ENCODE data around the gene JMJD8.

JMJD8 gene

DNA sequence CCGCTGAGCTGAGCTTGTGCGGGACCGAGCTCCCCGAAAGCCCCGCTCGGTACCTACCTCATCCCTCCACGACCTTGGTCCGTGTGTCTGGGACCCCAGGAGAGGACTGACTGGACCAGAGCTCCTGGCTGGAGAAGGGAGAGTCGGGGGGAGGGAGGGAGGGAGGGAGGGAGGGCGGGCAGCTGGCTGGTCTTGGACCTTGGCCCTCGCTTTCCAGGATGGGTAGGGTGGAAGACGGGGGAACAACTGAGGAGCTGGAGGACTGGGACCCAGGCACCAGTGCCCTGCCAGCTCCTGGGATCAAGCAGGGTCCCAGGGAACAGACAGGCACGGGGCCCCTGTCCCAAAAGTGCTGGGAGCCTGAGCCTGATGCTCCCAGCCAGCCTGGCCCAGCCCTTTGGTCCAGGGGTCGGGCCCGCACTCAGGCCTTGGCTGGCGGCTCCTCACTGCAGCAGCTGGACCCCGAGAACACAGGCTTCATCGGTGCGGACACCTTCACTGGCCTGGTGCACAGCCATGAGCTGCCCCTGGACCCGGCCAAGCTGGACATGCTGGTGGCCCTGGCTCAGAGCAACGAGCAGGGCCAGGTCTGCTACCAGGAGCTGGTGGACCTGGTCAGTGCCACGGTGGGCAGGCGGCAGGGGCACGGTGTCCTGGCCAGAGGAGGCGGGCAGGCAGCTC is 8.1 kb downstream of the JMJD8 start:
- no peak overlapping the region for H3K4me3 ChIP-seq (ENCODE audit: low read depth, low read length)
- TF ChIP-seq, protein P1, sequence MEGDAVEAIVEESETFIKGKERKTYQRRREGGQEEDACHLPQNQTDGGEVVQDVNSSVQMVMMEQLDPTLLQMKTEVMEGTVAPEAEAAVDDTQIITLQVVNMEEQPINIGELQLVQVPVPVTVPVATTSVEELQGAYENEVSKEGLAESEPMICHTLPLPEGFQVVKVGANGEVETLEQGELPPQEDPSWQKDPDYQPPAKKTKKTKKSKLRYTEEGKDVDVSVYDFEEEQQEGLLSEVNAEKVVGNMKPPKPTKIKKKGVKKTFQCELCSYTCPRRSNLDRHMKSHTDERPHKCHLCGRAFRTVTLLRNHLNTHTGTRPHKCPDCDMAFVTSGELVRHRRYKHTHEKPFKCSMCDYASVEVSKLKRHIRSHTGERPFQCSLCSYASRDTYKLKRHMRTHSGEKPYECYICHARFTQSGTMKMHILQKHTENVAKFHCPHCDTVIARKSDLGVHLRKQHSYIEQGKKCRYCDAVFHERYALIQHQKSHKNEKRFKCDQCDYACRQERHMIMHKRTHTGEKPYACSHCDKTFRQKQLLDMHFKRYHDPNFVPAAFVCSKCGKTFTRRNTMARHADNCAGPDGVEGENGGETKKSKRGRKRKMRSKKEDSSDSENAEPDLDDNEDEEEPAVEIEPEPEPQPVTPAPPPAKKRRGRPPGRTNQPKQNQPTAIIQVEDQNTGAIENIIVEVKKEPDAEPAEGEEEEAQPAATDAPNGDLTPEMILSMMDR (IDR thresholded peaks at IDR 0.05; ENCODE audit: low read depth, low read length): no peak

DNA sequence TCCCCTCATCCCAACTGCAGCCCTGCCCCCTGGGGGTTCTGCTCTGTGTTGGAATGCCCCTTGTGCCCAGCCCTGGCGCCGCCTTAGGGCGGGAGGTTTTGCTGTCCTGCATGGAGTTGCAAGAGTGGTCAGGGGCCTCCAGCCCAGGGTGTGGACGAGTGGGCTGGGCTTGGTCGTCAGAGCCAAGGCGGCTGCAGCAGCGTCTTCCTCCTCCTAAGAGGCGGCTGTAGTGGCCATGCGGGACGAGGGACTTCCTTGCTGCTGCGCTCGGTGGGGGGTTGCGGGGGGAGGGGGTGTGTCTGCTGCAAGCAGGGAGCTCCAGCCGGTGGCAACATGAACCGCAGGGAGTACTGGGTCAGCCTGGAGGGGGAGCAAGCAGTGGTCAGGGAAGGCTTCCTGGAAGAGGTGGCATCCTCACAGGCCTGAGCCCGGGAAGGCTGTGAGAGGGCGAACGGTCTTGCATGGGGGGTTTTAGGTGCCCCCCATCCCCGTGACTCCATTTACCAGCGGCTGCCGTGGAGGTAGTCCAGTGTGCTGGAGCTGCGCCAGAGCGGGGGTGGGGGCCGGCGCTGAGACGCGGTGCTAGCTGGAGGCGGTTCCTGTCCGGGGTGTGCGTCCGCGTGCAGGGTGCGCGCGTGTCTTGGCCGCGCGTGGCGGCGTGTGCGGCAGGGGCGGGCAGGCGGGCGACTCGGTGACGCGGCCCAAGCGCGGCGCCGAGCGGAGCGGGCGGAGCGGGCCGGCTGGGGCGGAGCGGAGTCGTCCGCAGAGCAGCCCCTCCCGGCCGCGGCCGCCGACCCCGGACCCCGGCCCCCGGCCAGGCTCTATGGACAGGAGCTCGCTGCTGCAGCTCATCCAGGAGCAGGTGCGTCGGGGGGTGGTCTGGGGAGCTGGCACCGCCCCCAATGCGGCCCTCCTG is 8.9 kb downstream of the JMJD8 start, which contains the start of gene RHBDL1:
RHBDL1 (plus strand) TSS at position 704 of the 916 bp plus-strand sequence; CDS start at position 824, 120 bp downstream.
- TF ChIP-seq, protein P1 (IDR thresholded peaks at IDR 0.05; ENCODE audit: low read depth, low read length): no peak
- no peak within 1 kb of the TSS for H3K4me3 ChIP-seq (ENCODE audit: low read depth, low read length)

DNA sequence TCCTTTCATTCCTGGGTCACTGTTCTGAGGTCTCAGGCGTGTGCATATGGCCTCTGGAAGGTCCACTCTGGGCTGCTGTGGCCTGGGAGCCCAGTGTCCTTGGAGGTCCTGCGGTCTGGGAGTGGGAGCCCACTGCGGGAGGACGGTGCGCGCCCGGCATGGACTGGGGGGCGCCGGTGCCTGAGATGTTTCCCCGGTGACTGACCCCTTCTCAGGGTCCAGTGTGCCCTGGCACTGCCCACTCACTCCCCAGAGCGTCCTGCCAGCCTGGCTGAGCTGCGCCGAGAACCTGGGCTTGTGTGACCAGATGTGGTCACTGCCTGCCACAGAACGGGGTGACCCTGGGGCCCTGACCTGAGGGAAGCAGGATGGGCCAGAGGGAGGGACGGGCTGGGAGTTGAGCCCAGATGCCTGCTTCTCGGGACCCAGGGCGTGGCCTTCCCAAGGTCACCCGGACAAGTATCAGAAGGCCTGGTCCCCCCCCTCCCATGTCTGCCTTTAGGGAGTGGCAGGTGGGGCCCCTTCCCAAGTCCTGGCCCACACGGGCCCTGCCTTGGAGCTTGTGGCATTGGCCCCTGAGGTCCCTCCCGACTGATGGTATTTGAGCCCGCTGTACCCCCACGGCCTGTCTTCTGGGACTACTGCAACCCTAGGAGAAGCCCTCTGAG is 9.8 kb downstream of the JMJD8 start:
- TF ChIP-seq, protein P1 (IDR thresholded peaks at IDR 0.05; ENCODE audit: low read depth, low read length): no peak
- H3K4me3 ChIP-seq (ENCODE audit: low read depth, low read length): no peak overlapping the region

DNA sequence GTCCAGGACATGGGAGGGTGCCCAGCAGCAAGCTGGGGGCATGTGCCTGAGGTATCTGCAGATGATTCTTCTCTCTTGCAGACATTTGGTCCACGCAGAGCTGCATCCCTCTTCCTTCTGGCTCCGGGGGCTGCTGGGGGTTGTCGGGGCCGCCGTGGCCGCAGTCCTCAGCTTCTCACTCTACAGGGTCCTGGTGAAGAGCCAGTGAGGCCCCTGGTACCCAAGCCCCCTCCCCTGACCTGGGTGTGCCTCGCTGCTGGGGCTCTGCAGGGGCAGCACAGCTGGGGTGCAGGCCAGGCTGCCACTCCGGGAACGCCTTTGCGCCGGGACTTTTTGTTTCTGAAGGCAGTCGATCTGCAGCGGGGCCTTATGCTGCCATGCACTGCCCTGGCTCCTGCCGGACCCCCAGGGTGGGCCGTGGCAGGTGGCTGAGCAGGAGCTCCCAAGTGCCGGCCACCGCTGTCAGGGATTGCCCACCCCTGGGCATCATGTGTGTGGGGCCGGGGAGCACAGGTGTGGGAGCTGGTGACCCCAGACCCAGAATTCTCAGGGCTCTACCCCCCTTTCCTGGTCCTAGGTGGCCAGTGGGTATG is 10.6 kb downstream of the JMJD8 start:
- TF ChIP-seq, protein P1 (IDR thresholded peaks at IDR 0.05; ENCODE audit: low read depth, low read length): no peak
- no peak overlapping the region for H3K4me3 ChIP-seq (ENCODE audit: low read depth, low read length)

DNA sequence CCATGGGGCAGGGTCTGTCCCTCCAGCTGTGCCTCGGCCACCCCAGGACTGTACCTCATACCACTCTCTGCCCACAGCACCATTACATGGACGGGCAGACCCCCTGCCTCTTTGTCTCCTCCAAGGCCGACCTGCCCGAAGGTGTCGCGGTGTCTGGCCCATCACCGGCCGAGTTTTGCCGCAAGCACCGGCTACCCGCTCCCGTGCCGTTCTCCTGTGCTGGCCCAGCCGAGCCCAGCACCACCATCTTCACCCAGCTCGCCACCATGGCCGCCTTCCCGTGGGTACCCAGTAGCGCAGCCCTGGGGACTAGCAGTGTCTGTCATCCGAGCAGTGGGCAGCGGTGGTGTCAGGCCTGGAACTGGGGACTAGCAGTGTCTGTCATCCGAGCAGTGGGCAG is 11.3 kb downstream of the JMJD8 start:
- H3K4me3 ChIP-seq (ENCODE audit: low read depth, low read length): no peak overlapping the region
- TF ChIP-seq, protein P1 (IDR thresholded peaks at IDR 0.05; ENCODE audit: low read depth, low read length): no peak

DNA sequence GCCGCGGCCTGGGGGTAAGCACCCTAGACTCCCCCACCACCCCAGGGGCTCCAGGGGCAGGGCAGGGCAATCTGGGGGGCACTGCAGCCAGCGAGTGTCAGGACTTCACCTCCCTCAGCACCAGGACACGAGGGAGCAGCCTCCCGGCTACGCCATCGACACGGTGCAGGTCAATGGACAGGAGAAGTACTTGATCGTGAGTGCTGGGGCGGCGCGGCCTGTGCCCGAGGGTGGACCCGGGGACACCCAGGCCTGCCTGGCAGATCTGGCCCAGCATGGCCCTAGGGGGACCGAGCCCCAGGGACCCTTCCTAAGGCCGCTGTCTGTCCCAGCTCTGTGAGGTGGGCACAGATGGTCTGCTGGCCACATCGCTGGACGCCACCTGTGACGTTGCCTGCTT is 11.8 kb downstream of the JMJD8 start:
- H3K4me3 ChIP-seq (ENCODE audit: low read depth, low read length): no peak overlapping the region
- TF ChIP-seq, protein P1 (IDR thresholded peaks at IDR 0.05; ENCODE audit: low read depth, low read length): no peak
